Bronchial epithelial cell (primary cell): ENCODE data around the gene ZEB1. TPM values are rescaled to one million over a fixed set of nuclear protein-coding genes. Genes with fewer than 3 reads are reported as not detected.

ENCODE experiments used
- DNase-seq: peaks from one replicate; pipeline ENCODE4 v3.0.0-alpha.2; 2010; ENCODE audit warnings: low read depth
- FAIRE-seq: peaks from 2 replicates; lab custom pipeline; 2011; peaks lifted over from hg19 to GRCh38; lab: Jason Lieb, UNC
- H3K27me3 ChIP-seq: 2 replicates; pipeline ENCODE4 v1.5.1; 2011; ENCODE audit warnings: low read length; ENCODE audit not compliant: control insufficient read depth, insufficient read depth
- H3K36me3 ChIP-seq: 2 replicates; pipeline ENCODE4 v1.5.1; 2011; ENCODE audit warnings: low read length; ENCODE audit not compliant: control insufficient read depth, insufficient read depth
- H3K4me3 ChIP-seq: 2 replicates; pipeline ENCODE4 v1.5.1; 2011; ENCODE audit warnings: mild to moderate bottlenecking, low read depth, low read length, control low read depth
- CTCF ChIP-seq: IDR thresholded peaks from 2 replicates; pipeline ENCODE4 v1.5.1; 2011; ENCODE audit warnings: mild to moderate bottlenecking, moderate library complexity, low read length, control low read depth, inconsistent platforms; ENCODE audit not compliant: insufficient read depth, severe bottlenecking
- total RNA-seq: library from RNA; depleted of rRNA; stranded (reverse); fragments of >200 nt; gene quantifications from 2 replicates; pipeline ENCODE4 v1.2.1, GENCODE V29; 2014

ZEB1 gene
- total RNA-seq, 1 donor from 2014 or later: 2.6 TPM

GRCh38 chr10:31507427-31507826, 188.4 kb downstream of the ZEB1 start:
- no peak for FAIRE-seq
- Histone ChIP-seq H3K27me3 (no peaks in the 10 kb centered on the region), H3K36me3 (no peaks in the 10 kb centered on the region), H3K4me3 (no peak overlapping the region)
- TF ChIP-seq CTCF: no peak
- DNase-seq: no peak

GRCh38 chr10:31508234-31508633, 189.2 kb downstream of the ZEB1 start:
- DNase-seq: no peak
- no peak for TF ChIP-seq CTCF
- no peaks in the 10 kb centered on the region for H3K27me3 ChIP-seq
- H3K36me3 ChIP-seq: no peaks in the 10 kb centered on the region
- peak; percentile 77 for FAIRE-seq
- no peak overlapping the region for H3K4me3 ChIP-seq

- FAIRE-seq: no peak
- H3K27me3 ChIP-seq: no peaks in the 10 kb centered on the region
- no peak overlapping the region for H3K4me3 ChIP-seq
- H3K36me3 ChIP-seq: no peaks in the 10 kb centered on the region
- TF ChIP-seq CTCF: no peak
- DNase-seq: no peak
These were observed 189.9 kb downstream of the ZEB1 start for GRCh38 chr10:31508882-31509281.

- no peak for TF ChIP-seq CTCF
- Histone ChIP-seq H3K4me3 (no peak overlapping the region), H3K36me3 (no peaks in the 10 kb centered on the region), H3K27me3 (no peaks in the 10 kb centered on the region)
- peak; percentile 2 for DNase-seq
- FAIRE-seq: no peak
These were observed 191.0 kb downstream of the ZEB1 start for GRCh38 chr10:31509989-31510388.

- no peak for TF ChIP-seq CTCF
- Histone ChIP-seq H3K27me3 (no peaks in the 10 kb centered on the region), H3K4me3 (no peak overlapping the region), H3K36me3 (no peaks in the 10 kb centered on the region)
- no peak for FAIRE-seq
- DNase-seq: no peak
These were observed 196.1 kb downstream of the ZEB1 start for GRCh38 chr10:31515116-31515515.

- no peak for TF ChIP-seq CTCF
- peak; percentile 46 for DNase-seq
- no peak for FAIRE-seq
These were observed 196.9 kb downstream of the ZEB1 start for GRCh38 chr10:31515819-31516402.

More at GRCh38 chr10:31515819-31516402, 196.9 kb downstream of the ZEB1 start:
- Histone ChIP-seq H3K36me3 (no peaks in the 10 kb centered on the region), H3K27me3 (no peaks in the 10 kb centered on the region), H3K4me3 (no peak overlapping the region)
